OCI-LY3 (cell line): Measurements from ENCODE around the gene DDA1.
"Not testable (repeated sequence)": the region's sequence is repeated elsewhere in the genome, so short reads cannot be mapped to it uniquely, and the experiment has no call there.

Experiments used
- EZH2phosphoT487 ChIP-seq: fragments of 200-600 bp; shearing (Covaris generic); IDR thresholded peaks from 2 replicates; pipeline ENCODE4 v1.6.1; 2018; ENCODE audit warnings: antibody characterized with exemption, mixed run types, low read depth
- TF ChIP-seq, protein P1 (sequence below): fragments of 200-600, 300-600 bp; sonication (generic); IDR thresholded peaks from 2 replicates; pipeline ENCODE4 v1.5.1; 2014; ENCODE audit warnings: antibody characterized with exemption, low read length, low read depth

DNA sequence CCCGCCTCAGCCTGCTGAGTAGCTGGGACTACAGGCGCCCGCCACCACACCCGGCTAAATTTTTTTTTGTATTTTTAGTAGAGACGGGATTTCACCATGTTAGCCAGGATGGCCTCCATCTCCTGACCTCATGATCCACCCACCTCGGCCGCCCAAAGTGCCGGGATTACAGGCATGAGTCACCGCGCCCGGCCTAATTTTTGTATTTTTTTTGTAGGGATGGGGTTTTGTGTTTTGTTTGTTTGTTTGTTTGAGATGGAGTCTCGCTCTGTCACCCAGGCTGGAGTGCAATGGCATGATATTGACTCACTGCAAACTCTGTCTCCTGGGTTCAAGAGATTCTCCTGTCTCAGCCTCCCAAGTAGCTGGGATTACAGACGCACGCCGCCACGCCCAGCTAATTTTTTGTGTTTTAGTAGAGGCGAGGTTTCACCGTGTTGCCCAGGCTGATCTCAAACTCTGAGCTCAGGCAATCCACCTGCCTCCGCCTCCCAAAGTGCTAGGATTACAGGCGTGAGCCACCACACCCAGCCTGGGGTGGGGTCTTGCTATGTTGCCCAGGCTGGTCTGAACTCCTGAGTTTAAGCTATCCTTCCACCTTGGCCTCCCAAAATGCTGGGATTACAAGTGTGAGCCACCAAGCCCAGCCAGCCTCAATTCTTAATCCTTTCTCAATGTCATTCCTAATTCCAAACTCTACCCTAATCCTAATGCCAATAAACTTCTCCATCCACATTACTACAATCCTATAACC lies 54.7 kb downstream of the DDA1 start:
- not testable (repeated sequence) for TF ChIP-seq EZH2phosphoT487
- TF ChIP-seq, protein P1, sequence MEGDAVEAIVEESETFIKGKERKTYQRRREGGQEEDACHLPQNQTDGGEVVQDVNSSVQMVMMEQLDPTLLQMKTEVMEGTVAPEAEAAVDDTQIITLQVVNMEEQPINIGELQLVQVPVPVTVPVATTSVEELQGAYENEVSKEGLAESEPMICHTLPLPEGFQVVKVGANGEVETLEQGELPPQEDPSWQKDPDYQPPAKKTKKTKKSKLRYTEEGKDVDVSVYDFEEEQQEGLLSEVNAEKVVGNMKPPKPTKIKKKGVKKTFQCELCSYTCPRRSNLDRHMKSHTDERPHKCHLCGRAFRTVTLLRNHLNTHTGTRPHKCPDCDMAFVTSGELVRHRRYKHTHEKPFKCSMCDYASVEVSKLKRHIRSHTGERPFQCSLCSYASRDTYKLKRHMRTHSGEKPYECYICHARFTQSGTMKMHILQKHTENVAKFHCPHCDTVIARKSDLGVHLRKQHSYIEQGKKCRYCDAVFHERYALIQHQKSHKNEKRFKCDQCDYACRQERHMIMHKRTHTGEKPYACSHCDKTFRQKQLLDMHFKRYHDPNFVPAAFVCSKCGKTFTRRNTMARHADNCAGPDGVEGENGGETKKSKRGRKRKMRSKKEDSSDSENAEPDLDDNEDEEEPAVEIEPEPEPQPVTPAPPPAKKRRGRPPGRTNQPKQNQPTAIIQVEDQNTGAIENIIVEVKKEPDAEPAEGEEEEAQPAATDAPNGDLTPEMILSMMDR: not testable (repeated sequence)
